ENCODE results near the gene ARPC4.

ARPC4 gene

DNA sequence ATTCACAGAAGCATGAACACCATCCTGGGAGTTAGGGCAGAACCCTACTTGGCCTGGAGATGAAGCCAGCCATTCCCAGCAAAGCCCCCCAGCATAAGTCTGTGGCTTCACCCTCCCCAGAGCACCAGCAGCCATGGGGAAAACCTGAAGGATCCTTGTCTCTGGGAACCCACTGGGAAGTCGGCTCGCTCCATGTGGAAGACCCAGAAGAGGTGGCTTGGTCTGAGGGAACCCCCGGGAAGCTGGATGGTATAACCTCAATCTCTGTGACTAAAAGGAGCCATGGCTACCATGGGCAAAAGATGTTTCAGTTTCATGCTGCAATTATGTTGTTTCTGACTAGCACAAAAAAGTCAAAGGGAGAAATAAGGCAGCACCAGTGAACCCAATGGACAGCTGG lies 62.7 kb downstream of the ARPC4 start:
- no peak for DNase-seq (ENCODE audit: low spot score)
